ENCODE data around the gene TAAR5. TPM values are rescaled to one million over a fixed set of nuclear protein-coding genes. Genes with fewer than 3 reads are reported as not detected.

TAAR5 gene, protein sequence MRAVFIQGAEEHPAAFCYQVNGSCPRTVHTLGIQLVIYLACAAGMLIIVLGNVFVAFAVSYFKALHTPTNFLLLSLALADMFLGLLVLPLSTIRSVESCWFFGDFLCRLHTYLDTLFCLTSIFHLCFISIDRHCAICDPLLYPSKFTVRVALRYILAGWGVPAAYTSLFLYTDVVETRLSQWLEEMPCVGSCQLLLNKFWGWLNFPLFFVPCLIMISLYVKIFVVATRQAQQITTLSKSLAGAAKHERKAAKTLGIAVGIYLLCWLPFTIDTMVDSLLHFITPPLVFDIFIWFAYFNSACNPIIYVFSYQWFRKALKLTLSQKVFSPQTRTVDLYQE
- not detected in 2 replicates for total RNA-seq

GRCh38 chr6:132589454-132589853 lies at the start of gene TAAR5:
TAAR5 (minus strand) TSS chr6:132589741; CDS start chr6:132589686, 55 bp downstream.

DNA sequence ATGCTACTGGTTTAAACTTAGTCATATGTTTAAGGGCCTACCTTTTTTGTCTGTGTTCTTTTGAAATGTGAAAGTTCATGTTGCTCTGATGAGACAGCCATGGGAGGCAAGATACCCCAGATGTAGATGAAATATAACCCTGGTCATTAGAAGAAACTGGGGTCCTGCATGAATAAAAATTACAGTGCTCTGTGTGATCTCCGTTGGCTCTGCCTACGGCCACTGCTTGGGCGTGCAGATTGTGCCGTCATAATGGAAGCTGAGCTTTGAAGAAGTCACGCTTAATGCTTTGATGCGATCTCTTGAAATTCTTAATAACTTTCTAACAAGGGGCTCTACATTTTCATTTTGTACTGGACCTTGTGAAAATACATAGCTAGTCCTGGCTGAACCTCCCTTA lies 34.6 kb upstream of the TAAR5 start, which contains the start of gene TAAR2:
TSS of gene TAAR2 (minus strand) at position 101 of the 400 bp plus-strand sequence. CDS start at position 101, 0 bp downstream.

GRCh38 chr6:132570221-132570777 lies 19.2 kb downstream of the TAAR5 start, which contains the start of gene TAAR6:
TAAR6 (plus strand) TSS chr6:132570322; CDS start chr6:132570322, 0 bp downstream.

DNA sequence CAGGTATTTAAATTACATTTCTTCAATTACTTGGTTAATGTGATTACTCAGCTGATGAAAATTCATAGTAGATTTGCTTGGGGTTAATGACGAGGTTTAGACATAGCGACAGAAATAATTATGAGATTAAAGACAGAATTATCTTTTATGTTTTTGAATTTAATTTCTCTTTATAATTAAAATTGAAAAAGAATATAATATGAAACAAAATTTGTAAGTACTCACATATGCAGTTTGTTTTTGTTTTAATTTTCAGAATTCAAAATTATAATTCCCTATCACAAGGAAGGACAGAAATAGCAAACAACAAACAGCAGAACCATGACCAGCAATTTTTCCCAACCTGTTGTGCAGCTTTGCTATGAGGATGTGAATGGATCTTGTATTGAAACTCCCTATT lies 37.2 kb downstream of the TAAR5 start, which contains the start of gene TAAR8:
TSS of gene TAAR8 (plus strand) at position 301 of the 400 bp plus-strand sequence. CDS start at position 322, 21 bp downstream.

Other genes starting within 250 kb of the TAAR5 start
- gene MOXD1, start 188.3 kb downstream of the TAAR5 start, total RNA-seq, result 0.09 TPM in 1 of 2 replicates, not detected in the other
- gene STX7, start 76.6 kb downstream of the TAAR5 start, total RNA-seq, result 29.4 and 36.1 TPM in 2 replicates
- not detected in 2 replicates for gene TAAR9, start 51.5 kb downstream of the TAAR5 start, total RNA-seq
- gene TAAR8, start 37.1 kb downstream of the TAAR5 start, total RNA-seq, result not detected in 2 replicates
- gene TAAR6, start 19.4 kb downstream of the TAAR5 start, total RNA-seq, result not detected in 2 replicates
- gene TAAR2, start 34.5 kb upstream of the TAAR5 start, total RNA-seq, result not detected in 2 replicates
- not detected in 2 replicates for gene TAAR1, start 69.4 kb upstream of the TAAR5 start, total RNA-seq
- under 0.01 TPM in 1 of 2 replicates, not detected in the other for gene VNN1, start 124.3 kb upstream of the TAAR5 start, total RNA-seq
- not detected in 2 replicates for gene VNN2, start 168.2 kb upstream of the TAAR5 start, total RNA-seq
- 6.1 and 10.1 TPM in 2 replicates for gene SLC18B1, start 208.9 kb upstream of the TAAR5 start, total RNA-seq
- 2,152 and 2,187 TPM in 2 replicates for gene RPS12, start 224.8 kb upstream of the TAAR5 start, total RNA-seq